Astrocyte (in vitro differentiated cells and primary cell): ENCODE results near the gene AMIGO1. TPM values are rescaled to one million over a fixed set of nuclear protein-coding genes. Genes with fewer than 3 reads are reported as not detected.

Experiments
- DNase-seq: peaks from one replicate; pipeline ENCODE4 v3.0.0-alpha.2; 2010; ENCODE audit warnings: low read depth
- FAIRE-seq: peaks from 2 replicates; lab custom pipeline; 2011; peaks lifted over from hg19 to GRCh38; lab: Jason Lieb, UNC
- H2AFZ ChIP-seq: 2 replicates; pipeline ENCODE4 v1.6.0; 2012; ENCODE audit warnings: low read depth, low read length, inconsistent platforms
- H3K27ac ChIP-seq: 2 replicates; pipeline ENCODE4 v1.5.1; 2011; ENCODE audit warnings: low read depth, low read length, inconsistent platforms
- H3K27me3 ChIP-seq: 2 replicates; pipeline ENCODE4 v1.6.0; 2011; ENCODE audit warnings: low read length, inconsistent platforms; ENCODE audit not compliant: insufficient read depth
- H3K36me3 ChIP-seq: 2 replicates; pipeline ENCODE4 v1.5.1; 2011; ENCODE audit warnings: low read length, inconsistent platforms; ENCODE audit not compliant: insufficient read depth
- H3K4me1 ChIP-seq: 2 replicates; pipeline ENCODE4 v1.5.1; 2011; ENCODE audit warnings: low read length, inconsistent platforms; ENCODE audit not compliant: insufficient read depth
- H3K4me2 ChIP-seq: 2 replicates; pipeline ENCODE4 v1.6.0; 2012; ENCODE audit warnings: low read length, inconsistent platforms
- H3K4me3 ChIP-seq: 2 replicates; pipeline ENCODE4 v1.5.1; 2011; ENCODE audit warnings: low read depth, mild to moderate bottlenecking, low read length, inconsistent platforms; ENCODE audit not compliant: insufficient read depth
- H3K79me2 ChIP-seq: 2 replicates; pipeline ENCODE4 v1.6.0; 2012; ENCODE audit warnings: mild to moderate bottlenecking, low read length, inconsistent platforms; ENCODE audit not compliant: insufficient read depth
- H3K9ac ChIP-seq: 2 replicates; pipeline ENCODE4 v1.6.0; 2012; ENCODE audit warnings: mild to moderate bottlenecking, low read length, inconsistent platforms
- H3K9me3 ChIP-seq: 2 replicates; pipeline ENCODE4 v1.5.1; 2012; ENCODE audit warnings: low read depth, mild to moderate bottlenecking, low read length, inconsistent platforms; ENCODE audit not compliant: insufficient read depth
- H4K20me1 ChIP-seq: 2 replicates; pipeline ENCODE4 v1.6.0; 2012; ENCODE audit warnings: low read length, inconsistent platforms; ENCODE audit not compliant: insufficient read depth
- H3K27ac Mint-ChIP-seq: one replicate; pipeline ENCODE4 v1.8.0; 2021; ENCODE audit warnings: mild to moderate bottlenecking, mixed read lengths; ENCODE audit not compliant: unreplicated experiment
- H3K27me3 Mint-ChIP-seq: one replicate; pipeline ENCODE4 v1.8.0; 2021; ENCODE audit warnings: low read depth, mixed read lengths; ENCODE audit not compliant: unreplicated experiment
- H3K36me3 Mint-ChIP-seq: one replicate; pipeline ENCODE4 v1.8.0; 2021; ENCODE audit warnings: low read depth, mixed read lengths; ENCODE audit not compliant: unreplicated experiment
- H3K4me1 Mint-ChIP-seq: one replicate; pipeline ENCODE4 v1.8.0; 2021; ENCODE audit warnings: low read depth, mixed read lengths; ENCODE audit not compliant: unreplicated experiment
- H3K4me3 Mint-ChIP-seq: one replicate; pipeline ENCODE4 v1.8.0; 2021; ENCODE audit warnings: mild to moderate bottlenecking, moderate library complexity, mixed read lengths; ENCODE audit not compliant: unreplicated experiment
- H3K9me3 Mint-ChIP-seq: one replicate; pipeline ENCODE4 v1.8.0; 2021; ENCODE audit warnings: mild to moderate bottlenecking, mixed read lengths; ENCODE audit not compliant: unreplicated experiment
- EZH2 ChIP-seq: IDR thresholded peaks from 2 replicates; pipeline ENCODE4 v1.6.1; 2012; ENCODE audit warnings: mild to moderate bottlenecking, low read length, inconsistent platforms; ENCODE audit not compliant: insufficient read depth
- total RNA-seq: library from RNA; stranded (reverse); gene quantifications from 2 replicates; pipeline ENCODE4 v1.2.1, GENCODE V29; 2021
- TF ChIP-seq, protein P1 (sequence below): IDR thresholded peaks from 2 replicates; pipeline ENCODE4 v1.5.1; 2011; ENCODE audit warnings: low read depth, mild to moderate bottlenecking, inconsistent platforms, low read length, moderate library complexity; ENCODE audit not compliant: insufficient read depth

AMIGO1 gene
- total RNA-seq, 1 donor from 2014 or later: 1.8 TPM

GRCh38 chr1:109535971-109536491 is 26.5 kb upstream of the AMIGO1 start:
- H2AFZ ChIP-seq: no peak overlapping the region

GRCh38 chr1:109535481-109535880 is 26.0 kb upstream of the AMIGO1 start:
- DNase-seq: no peak
- peaks cover 21% of the 10 kb centered on the region for H3K4me1 Mint-ChIP-seq
- no peak overlapping the region for H3K4me3 ChIP-seq
- no peak overlapping the region for H3K27ac ChIP-seq
- no peaks in the 10 kb centered on the region for H3K36me3 ChIP-seq
- peaks cover 3% of the 10 kb centered on the region for H3K4me1 ChIP-seq
- H2AFZ ChIP-seq: no peak overlapping the region
- H3K9me3 Mint-ChIP-seq: peaks cover 2% of the 10 kb centered on the region
- no peaks in the 10 kb centered on the region for H3K79me2 ChIP-seq
- H3K36me3 Mint-ChIP-seq: no peaks in the 10 kb centered on the region
- FAIRE-seq: no peak
- no peak overlapping the region for H3K9ac ChIP-seq
- H3K4me3 Mint-ChIP-seq: no peak overlapping the region
- H3K27me3 ChIP-seq: peaks cover 2% of the 10 kb centered on the region
- H3K9me3 ChIP-seq: no peaks in the 10 kb centered on the region
- TF ChIP-seq, protein P1, sequence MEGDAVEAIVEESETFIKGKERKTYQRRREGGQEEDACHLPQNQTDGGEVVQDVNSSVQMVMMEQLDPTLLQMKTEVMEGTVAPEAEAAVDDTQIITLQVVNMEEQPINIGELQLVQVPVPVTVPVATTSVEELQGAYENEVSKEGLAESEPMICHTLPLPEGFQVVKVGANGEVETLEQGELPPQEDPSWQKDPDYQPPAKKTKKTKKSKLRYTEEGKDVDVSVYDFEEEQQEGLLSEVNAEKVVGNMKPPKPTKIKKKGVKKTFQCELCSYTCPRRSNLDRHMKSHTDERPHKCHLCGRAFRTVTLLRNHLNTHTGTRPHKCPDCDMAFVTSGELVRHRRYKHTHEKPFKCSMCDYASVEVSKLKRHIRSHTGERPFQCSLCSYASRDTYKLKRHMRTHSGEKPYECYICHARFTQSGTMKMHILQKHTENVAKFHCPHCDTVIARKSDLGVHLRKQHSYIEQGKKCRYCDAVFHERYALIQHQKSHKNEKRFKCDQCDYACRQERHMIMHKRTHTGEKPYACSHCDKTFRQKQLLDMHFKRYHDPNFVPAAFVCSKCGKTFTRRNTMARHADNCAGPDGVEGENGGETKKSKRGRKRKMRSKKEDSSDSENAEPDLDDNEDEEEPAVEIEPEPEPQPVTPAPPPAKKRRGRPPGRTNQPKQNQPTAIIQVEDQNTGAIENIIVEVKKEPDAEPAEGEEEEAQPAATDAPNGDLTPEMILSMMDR: no peak
- no peak for TF ChIP-seq EZH2
- H3K27ac Mint-ChIP-seq: no peak overlapping the region
- no peak overlapping the region for H3K4me2 ChIP-seq
- no peaks in the 10 kb centered on the region for H4K20me1 ChIP-seq
- H3K27me3 Mint-ChIP-seq: peaks cover 14% of the 10 kb centered on the region

More at GRCh38 chr1:109535971-109536491, 26.5 kb upstream of the AMIGO1 start:
- no peaks in the 10 kb centered on the region for H3K36me3 Mint-ChIP-seq
- Histone ChIP-seq H3K4me2 (no peak overlapping the region), H3K9ac (no peak overlapping the region), H3K36me3 (no peaks in the 10 kb centered on the region), H3K9me3 (no peaks in the 10 kb centered on the region), H3K79me2 (no peaks in the 10 kb centered on the region), H3K4me3 (no peak overlapping the region), H3K4me1 (peaks cover 3% of the 10 kb centered on the region), H3K27me3 (peaks cover 2% of the 10 kb centered on the region), H3K27ac (no peak overlapping the region), H4K20me1 (no peaks in the 10 kb centered on the region)
- H3K4me3 Mint-ChIP-seq: no peak overlapping the region
- H3K9me3 Mint-ChIP-seq: peaks cover 2% of the 10 kb centered on the region
- no peak overlapping the region for H3K27ac Mint-ChIP-seq
- peaks cover 17% of the 10 kb centered on the region for H3K4me1 Mint-ChIP-seq
- H3K27me3 Mint-ChIP-seq: peaks cover 18% of the 10 kb centered on the region
- DNase-seq (no peak), FAIRE-seq (no peak)
- TF ChIP-seq, protein P1: no peak
- TF ChIP-seq EZH2: no peak

- Mint-ChIP-seq H3K27me3 (peaks cover 10% of the 10 kb centered on the region), H3K27ac (no peak overlapping the region), H3K4me1 (peaks cover 21% of the 10 kb centered on the region), H3K4me3 (no peak overlapping the region), H3K36me3 (no peaks in the 10 kb centered on the region), H3K9me3 (peaks cover 2% of the 10 kb centered on the region)
- H3K9ac ChIP-seq: no peak overlapping the region
- H3K79me2 ChIP-seq: no peaks in the 10 kb centered on the region
- no peaks in the 10 kb centered on the region for H3K36me3 ChIP-seq
- no peaks in the 10 kb centered on the region for H3K9me3 ChIP-seq
- H3K4me1 ChIP-seq: peaks cover 6% of the 10 kb centered on the region
- H3K27ac ChIP-seq: no peak overlapping the region
- DNase-seq (no peak), FAIRE-seq (no peak)
- TF ChIP-seq, protein P1: no peak
- no peak for TF ChIP-seq EZH2
- no peaks in the 10 kb centered on the region for H4K20me1 ChIP-seq
- H3K4me2 ChIP-seq: no peak overlapping the region
- no peaks in the 10 kb centered on the region for H3K27me3 ChIP-seq
- no peak overlapping the region for H3K4me3 ChIP-seq
- H2AFZ ChIP-seq: no peak overlapping the region
Measured at GRCh38 chr1:109534307-109534858, 24.9 kb upstream of the AMIGO1 start.
